ENCODE data around the gene KLHL22.
"Not testable (repeated sequence)": the region's sequence is repeated elsewhere in the genome, so short reads cannot be mapped to it uniquely, and the experiment has no call there.

KLHL22 gene

GRCh38 chr22:20472629-20473442 lies 22.8 kb downstream of the KLHL22 start:
- in situ Hi-C loops (cut with MboI; ENCODE audit: low sequenced_read_pairs), result no loop called here

DNA sequence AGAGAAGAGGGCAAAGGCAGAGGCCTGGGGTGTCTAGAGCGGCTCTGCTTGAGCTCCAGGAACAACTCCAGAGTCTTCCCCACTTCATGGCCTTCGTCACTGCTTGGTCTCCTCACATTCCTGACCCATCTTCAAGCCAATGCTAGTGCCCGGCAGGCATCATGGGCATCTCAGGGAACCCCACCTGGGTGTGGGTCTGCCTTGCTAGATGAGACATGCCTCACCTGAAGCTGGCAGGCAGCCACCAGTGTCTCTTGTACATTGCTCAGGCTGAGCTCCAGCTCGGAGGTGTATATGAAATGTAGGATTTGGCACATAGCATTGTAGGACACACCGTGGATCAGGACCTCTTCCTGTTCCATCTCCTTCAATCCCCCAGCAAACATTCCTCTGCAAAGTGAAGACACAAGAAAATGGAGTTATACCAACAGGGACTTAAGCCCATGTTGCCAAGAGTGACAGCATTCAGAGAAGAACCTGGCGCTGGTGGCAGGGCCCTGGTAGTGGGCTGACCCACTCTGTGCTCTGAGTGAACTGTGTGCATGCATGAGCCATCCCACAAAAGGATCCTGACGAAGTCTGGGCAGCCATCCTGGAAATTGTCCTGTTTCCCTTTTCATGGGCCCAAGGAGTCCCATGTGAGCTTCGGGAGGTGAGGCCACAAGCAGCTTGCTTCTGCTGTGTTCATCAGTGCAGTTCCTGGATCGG lies 24.3 kb downstream of the KLHL22 start:
- in situ Hi-C loops (cut with MboI; ENCODE audit: low sequenced_read_pairs), result no loop called here

DNA sequence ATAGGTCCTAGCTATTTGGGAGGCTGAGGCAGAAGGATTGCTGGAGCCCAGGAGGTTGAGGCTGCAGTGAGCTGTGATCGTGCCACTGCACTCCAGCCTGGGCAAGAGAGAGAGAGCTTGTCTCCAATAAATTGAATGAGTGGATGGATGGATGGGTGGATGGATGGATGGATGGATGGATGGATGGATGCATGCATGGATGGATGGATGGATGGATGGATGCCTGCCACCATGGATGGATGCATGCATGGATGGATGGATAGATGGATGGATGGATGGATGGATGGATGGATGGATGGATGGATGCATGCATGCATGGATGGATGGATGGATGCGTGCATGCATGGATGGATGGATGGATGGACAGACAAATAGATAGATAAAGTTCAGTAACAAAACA lies 25.1 kb downstream of the KLHL22 start:
- in situ Hi-C loops (cut with MboI; ENCODE audit: low sequenced_read_pairs), result not testable (repeated sequence)

DNA sequence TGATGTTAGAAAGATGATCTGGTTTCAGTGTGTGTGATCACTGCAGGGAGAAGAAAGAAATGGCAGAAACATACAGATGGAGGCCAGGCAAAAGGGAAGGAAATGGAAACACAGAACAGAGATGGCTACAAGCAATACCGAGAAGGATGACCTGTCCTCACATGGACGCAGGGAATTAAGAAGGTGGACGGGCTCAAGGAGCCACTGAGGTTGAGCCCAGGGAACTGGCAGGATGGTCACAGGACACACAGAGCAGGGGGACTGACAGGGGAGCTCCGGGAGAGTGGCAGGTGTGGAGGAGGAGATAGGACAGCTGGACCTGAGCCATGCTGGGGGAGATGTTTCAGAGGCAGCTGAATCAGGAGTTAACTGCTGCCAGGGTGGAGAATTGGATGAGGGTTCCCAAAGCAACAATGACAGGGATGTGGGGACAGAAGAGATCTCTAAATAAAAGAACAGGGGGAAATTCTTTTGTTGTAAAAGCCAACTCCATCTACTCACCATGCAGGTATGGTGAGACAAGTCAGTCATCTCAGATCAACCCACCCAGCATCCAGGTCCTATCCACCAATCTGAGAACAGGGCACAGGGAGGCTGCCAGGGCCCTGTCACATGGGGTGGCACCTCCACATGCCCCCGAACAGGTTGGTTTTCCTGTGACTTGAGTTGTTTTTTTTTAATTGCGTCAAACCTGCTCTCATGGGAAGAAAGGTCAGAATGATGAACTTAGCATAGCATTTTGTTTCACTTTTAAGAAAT lies 26.3 kb downstream of the KLHL22 start:
- in situ Hi-C loops (cut with MboI; ENCODE audit: low sequenced_read_pairs), result no loop called here

DNA sequence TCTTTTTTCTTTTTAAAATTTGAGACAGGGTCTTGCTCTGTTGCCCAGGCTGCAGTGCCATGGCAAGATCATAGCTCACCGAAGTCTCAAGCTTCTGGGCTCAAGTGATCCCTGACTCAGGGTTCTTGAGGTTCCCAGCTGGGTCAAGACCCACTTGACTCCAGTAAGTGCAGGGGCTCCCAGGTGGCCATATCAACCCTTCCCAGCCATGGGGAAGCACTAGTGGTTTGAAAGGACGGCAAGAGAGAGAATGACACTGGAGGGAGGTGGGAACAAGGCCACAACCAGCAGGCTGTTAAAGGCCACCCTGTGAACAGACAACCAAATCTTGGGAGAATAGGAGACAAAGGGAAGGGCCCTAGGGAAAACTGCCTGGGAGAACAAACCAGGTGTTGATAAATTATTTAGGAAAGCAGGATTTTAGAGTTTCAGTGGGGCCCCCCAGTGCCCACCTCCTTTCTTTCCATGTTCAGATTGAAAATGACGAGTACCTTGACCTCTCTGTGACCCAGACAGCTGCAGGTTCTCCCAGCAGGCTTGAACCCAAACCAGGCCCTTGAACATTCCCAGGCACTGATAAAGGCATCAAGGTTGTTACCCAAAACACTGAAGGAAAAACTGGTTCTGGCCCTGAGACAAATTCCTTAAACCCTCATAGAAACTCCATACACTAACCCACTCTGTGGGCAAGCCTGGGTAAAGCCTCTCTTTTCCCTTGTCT lies 28.8 kb downstream of the KLHL22 start:
- in situ Hi-C loops (cut with MboI; ENCODE audit: low sequenced_read_pairs), result no loop called here

GRCh38 chr22:20465759-20466077 lies 29.9 kb downstream of the KLHL22 start:
- in situ Hi-C loops (cut with MboI; ENCODE audit: low sequenced_read_pairs), result no loop called here

GRCh38 chr22:20464912-20465758 lies 30.5 kb downstream of the KLHL22 start:
- in situ Hi-C loops (cut with MboI; ENCODE audit: low sequenced_read_pairs), result no loop called here

DNA sequence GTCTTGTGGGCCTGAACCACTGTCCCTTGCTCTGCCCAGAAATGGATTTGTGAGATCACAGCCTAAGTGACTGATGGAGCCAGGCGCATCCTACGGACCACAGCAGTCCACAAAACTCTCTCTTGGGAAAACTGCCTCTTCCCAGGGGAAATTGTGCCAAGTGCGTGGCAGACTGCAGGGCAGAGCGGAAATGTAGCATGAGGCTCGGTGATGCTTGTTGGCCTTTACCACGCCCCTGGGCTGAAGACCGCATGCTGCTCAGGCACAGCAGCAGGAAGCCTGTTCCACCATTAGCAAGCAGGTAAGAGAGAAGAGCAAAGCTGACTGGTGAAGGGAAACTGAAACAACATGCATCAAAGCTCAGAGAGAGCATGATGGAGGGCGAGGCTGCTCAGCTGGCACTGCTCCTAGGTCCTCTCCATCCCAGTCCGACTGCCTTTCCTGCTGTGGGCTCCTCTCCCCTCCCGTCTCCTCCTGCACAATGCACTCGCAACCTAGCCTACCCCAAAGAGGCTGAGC lies 31.4 kb downstream of the KLHL22 start:
- in situ Hi-C loops (cut with MboI; ENCODE audit: low sequenced_read_pairs), result no loop called here

- in situ Hi-C loops (cut with MboI; ENCODE audit: low sequenced_read_pairs), result no loop called here
Measured at GRCh38 chr22:20463324-20464095, 32.1 kb downstream of the KLHL22 start.

GRCh38 chr22:20459862-20460261 lies 35.7 kb downstream of the KLHL22 start:
- in situ Hi-C loops (cut with MboI; ENCODE audit: low sequenced_read_pairs), result no loop called here

DNA sequence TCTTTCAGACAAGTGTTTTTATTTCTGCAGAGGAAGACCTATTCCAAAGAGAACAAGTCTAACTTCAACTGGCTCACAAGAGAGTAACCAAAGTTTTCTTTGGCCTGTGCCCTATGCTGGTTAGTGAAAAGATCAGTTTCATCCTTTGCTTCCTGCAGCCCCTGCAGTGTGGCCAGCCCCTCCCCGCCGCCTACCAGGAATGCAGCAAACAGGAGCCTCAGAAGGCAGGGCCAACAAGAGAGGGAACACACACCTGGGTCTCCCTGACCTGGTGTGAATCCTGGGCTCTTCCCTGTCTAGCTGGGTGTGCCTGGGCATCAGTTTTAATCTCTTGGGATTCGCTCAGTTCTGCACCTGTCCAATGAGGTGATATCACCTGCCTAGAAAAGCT lies 36.4 kb downstream of the KLHL22 start:
- in situ Hi-C loops (cut with MboI; ENCODE audit: low sequenced_read_pairs), result no loop called here

- in situ Hi-C loops (cut with MboI; ENCODE audit: low sequenced_read_pairs), result no loop called here
Measured at GRCh38 chr22:20458530-20459151, 37.0 kb downstream of the KLHL22 start.

DNA sequence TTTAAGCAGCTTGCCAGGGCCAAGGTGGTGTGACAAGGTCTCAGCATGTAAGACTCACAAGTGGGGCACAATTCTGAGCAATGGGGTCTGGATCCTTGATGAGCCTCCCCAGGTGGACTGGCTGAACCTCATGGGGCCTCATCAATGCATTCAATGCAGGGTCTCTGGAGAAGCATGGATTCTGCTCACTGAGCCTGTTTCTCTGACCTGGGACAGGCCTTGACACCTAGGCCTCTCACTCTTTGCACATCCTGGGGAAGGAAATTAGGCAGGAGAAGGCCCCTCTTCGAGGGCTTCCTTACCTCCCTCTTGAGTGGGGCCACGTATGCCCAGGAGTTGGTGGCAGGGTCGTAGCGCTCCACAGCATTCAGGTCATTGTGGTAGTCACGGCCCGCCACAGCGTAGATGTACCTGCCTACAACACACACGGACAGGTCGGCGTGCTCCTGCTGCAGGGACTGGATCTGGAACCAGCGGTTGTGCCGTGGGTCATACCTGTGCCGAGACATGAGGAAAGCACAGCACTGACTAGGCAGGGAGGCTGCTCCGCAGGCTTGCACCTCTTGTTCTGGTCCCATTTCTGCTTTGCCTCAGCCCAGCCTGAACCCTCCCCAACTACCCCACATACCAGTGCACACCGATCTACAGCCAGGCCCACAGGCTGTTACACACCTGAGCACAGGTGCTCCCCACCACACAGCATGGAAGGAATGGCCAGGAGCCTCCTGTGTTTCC lies 37.9 kb downstream of the KLHL22 start:
- in situ Hi-C loops (cut with MboI; ENCODE audit: low sequenced_read_pairs), result no loop called here

GRCh38 chr22:20456722-20457076 lies 38.9 kb downstream of the KLHL22 start:
- in situ Hi-C loops (cut with MboI; ENCODE audit: low sequenced_read_pairs), result no loop called here

DNA sequence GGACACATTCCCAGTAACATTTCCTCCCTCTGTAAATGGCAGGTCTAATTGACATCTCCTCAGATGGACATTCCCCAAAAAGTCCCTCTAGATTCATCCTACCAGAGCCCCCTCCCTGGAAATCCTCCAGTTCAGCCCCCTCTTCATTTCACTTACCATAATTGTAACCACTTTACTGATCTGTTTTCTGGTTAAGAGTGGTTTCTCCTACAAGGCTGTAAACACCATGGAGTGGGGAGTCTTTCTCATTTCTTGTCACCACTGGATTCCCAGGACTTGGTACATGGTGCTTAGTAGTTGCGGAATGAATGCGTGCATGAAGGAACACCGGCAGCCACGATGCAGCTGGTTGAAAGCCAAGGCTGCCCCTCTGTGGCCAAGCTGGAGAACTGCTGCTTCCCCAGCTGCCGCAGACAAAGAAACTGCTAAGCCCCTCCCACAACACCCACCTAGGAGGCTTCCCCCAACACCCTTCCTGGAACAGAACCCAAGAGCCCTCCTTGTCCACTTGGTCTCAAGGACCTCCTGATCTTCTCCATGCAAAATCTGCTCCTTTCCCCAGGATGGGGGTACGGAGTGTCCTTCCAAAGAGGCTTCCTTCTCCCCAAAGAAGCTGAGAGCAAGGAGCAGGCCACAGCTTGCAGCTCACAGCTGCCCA lies 39.4 kb downstream of the KLHL22 start:
- in situ Hi-C loops (cut with MboI; ENCODE audit: low sequenced_read_pairs), result no loop called here

DNA sequence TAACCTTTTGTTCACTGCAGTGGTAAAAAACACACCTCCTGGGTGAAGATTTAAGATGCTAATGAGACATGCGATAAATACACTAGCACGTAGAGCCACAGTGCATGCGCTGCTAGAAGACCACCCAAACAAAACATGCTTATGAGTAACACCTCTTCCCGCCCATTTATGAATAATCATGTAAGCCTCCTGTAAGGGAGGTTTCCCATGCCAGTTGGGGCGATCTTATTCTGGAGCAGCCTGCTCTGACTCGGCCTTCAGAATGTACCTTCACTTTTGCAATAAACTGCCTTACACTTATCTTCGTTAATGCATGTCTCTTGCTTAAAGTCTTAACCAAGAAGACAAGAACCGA lies 39.9 kb downstream of the KLHL22 start:
- in situ Hi-C loops (cut with MboI; ENCODE audit: low sequenced_read_pairs), result no loop called here

DNA sequence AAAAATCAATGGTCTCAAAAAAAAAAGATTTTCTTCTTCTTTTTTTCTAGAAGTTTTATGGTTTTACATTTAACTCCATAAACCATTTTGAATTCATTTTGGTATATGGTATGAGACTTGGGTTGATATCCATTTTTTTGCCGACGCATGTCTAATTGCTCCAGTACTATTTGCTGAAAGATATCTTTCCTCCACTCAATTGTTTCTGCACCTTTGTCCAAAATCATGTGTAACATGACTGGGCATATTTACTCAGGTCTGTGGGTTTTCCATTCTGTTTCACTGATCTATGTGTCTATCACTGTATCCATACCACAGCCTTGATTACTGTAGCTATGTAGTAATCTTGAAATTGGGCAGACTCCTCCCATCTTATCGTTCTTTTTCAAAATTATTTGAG lies 42.4 kb downstream of the KLHL22 start:
- in situ Hi-C loops (cut with MboI; ENCODE audit: low sequenced_read_pairs), result no loop called here

- in situ Hi-C loops (cut with MboI; ENCODE audit: low sequenced_read_pairs), result no loop called here
Measured at GRCh38 chr22:20451920-20452319, 43.7 kb downstream of the KLHL22 start.

Data from HL-60/S4 treated with retinoic acid at 250 ng/mL for 4 days and 3 days (cell line).